Breast epithelium (tissue), 4 donors: ENCODE results near the gene LRP3. TPM values are rescaled to one million over a fixed set of nuclear protein-coding genes. Genes with fewer than 3 reads are reported as not detected.

Experiments
- DNase-seq, 2 donors: peaks; one replicate each; pipeline ENCODE4 v3.0.0-alpha.2; 2019; ENCODE audit warnings: low spot score in 2 of 2
- H3K27ac ChIP-seq, 2 donors: fragments of 200-600 bp; sonication (generic) in 1 of 2; one replicate each; pipeline ENCODE4 v1.5.1; 2016 to 2019; ENCODE audit warnings: mild to moderate bottlenecking in 1 of 2
- H3K27me3 ChIP-seq, 2 donors: fragments of 200-600 bp; sonication (generic) in 1 of 2; one replicate each; pipeline versions ENCODE4 v1.5.1 to v1.6.0; 2017 to 2019; ENCODE audit warnings: control low read depth in 1 of 2, mild to moderate bottlenecking in 1 of 2
- H3K36me3 ChIP-seq: fragments of 200-600 bp; one replicate; pipeline ENCODE4 v1.5.1; 2019
- H3K4me1 ChIP-seq, 2 donors: fragments of 200-600 bp; sonication (generic); one replicate each; pipeline ENCODE4 v1.5.1; 2016 to 2019; ENCODE audit warnings: control low read depth in 1 of 2
- H3K4me3 ChIP-seq, 3 donors: fragments of 200-600 bp; sonication (generic); 1 replicate in 2 of 3; 2 replicates in 1 of 3; pipeline ENCODE4 v1.5.1; 2016 to 2019; ENCODE audit warnings: mild to moderate bottlenecking in 3 of 3, moderate library complexity in 2 of 3
- H3K9me3 ChIP-seq, 2 donors: fragments of 200-600 bp; sonication (generic) in 1 of 2; one replicate each; pipeline ENCODE4 v1.5.1; 2016 to 2019; ENCODE audit warnings: control low read depth in 1 of 2
- POLR2A ChIP-seq: fragments of 450-650 bp; IDR thresholded peaks from one replicate; pipeline ENCODE4 v1.6.1; 2016; ENCODE audit warnings: antibody characterized with exemption, mild to moderate bottlenecking, moderate library complexity
- POLR2AphosphoS5 ChIP-seq, 3 donors: sonication (generic); formaldehyde crosslinking; IDR thresholded peaks; one replicate each; pipeline ENCODE4 v1.6.1; 2017; ENCODE audit warnings: antibody characterized with exemption in 3 of 3
- intact Hi-C: fragments of 100-400 bp; cut with DNase I; formaldehyde crosslinking; loops from one replicate; pipeline ENCODE4 v1.15.1; 2023; ENCODE audit warnings: low total_unique reads
- total RNA-seq, 3 donors: library from RNA; depleted of rRNA; stranded (reverse); fragments of >200 nt; gene quantifications; one replicate each; pipeline ENCODE4 v1.1.0, GENCODE V29; 2016
- TF ChIP-seq, protein P1 (sequence below), 3 donors: fragments of 450-650 bp; IDR thresholded peaks; one replicate each; pipeline ENCODE4 v1.5.1; 2016 to 2017; ENCODE audit warnings: antibody characterized with exemption in 3 of 3, mild to moderate bottlenecking in 3 of 3, moderate library complexity in 3 of 3

The LRP3 gene
- total RNA-seq, 3 donors from 2014 or later, result 15.1 to 29.5 (median 23.8) TPM

GRCh38 chr19:33256261-33256660 is 62.1 kb downstream of the LRP3 start:
- peaks cover 0 to 13% of the 10 kb centered on the region in 2 donors for H3K9me3 ChIP-seq
- no peaks in the 10 kb centered on the region for H3K27me3 ChIP-seq
- DNase-seq, result no peak
- H3K4me3 ChIP-seq, result no peak overlapping the region
- intact Hi-C loops, result no loop called here
- H3K4me1 ChIP-seq, result no peaks in the 10 kb centered on the region
- H3K27ac ChIP-seq, result no peak overlapping the region
- H3K36me3 ChIP-seq, result no peaks in the 10 kb centered on the region
- TF ChIP-seq POLR2A, result no peak
- TF ChIP-seq, protein P1, sequence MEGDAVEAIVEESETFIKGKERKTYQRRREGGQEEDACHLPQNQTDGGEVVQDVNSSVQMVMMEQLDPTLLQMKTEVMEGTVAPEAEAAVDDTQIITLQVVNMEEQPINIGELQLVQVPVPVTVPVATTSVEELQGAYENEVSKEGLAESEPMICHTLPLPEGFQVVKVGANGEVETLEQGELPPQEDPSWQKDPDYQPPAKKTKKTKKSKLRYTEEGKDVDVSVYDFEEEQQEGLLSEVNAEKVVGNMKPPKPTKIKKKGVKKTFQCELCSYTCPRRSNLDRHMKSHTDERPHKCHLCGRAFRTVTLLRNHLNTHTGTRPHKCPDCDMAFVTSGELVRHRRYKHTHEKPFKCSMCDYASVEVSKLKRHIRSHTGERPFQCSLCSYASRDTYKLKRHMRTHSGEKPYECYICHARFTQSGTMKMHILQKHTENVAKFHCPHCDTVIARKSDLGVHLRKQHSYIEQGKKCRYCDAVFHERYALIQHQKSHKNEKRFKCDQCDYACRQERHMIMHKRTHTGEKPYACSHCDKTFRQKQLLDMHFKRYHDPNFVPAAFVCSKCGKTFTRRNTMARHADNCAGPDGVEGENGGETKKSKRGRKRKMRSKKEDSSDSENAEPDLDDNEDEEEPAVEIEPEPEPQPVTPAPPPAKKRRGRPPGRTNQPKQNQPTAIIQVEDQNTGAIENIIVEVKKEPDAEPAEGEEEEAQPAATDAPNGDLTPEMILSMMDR (IDR thresholded peaks at IDR 0.05), result no peak
- TF ChIP-seq POLR2AphosphoS5 (IDR thresholded peaks at IDR 0.05), result no peak

DNA sequence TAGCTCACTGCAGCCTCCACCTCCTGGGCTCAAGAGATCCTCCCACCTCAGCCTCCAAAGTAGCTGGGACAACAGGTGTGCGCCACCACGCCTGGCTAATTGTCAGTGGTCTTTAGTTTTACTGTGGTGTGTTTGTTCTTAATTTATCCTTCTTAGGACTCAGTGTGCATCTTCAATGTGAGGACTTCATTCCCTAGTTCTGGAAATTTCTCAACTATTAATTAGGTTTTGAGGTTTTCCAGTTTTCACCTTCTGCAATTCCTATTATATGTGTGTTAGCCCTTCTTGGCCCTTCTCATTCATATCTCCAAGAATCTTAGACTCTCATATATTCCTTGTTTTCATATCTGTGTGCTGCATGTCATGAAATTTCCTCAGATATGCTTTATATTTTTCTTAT is 63.7 kb downstream of the LRP3 start:
- DNase-seq, result no peak
- Histone ChIP-seq H3K9me3 (peaks cover 0 to 13% of the 10 kb centered on the region in 2 donors), H3K4me1 (no peaks in the 10 kb centered on the region), H3K27ac (no peak overlapping the region), H3K4me3 (no peak overlapping the region), H3K27me3 (no peaks in the 10 kb centered on the region), H3K36me3 (no peaks in the 10 kb centered on the region)
- TF ChIP-seq, protein P1 (IDR thresholded peaks at IDR 0.05), result no peak
- TF ChIP-seq POLR2A (no peak), POLR2AphosphoS5 (IDR thresholded peaks at IDR 0.05) (no peak)
- intact Hi-C loops, result no loop called here

Other genes with a start within 250 kb of the LRP3 start
- gene CEP89, start 222.4 kb upstream of the LRP3 start, total RNA-seq, result 10 to 100 TPM in 2 of 3 donors, 1 to 10 TPM in 1; 9.3 to 17.4 (median 16.7) TPM
- gene FAAP24, start 222.1 kb upstream of the LRP3 start, total RNA-seq, result 1 to 10 TPM in 2 of 3 donors, under 1 TPM in 1; 0.73 to 2.3 (median 1.8) TPM
- gene RHPN2, start 129.4 kb upstream of the LRP3 start, total RNA-seq, result 10 to 100 TPM in 2 of 3 donors, 1 to 10 TPM in 1; 1.4 to 55.3 (median 35.4) TPM
- 10 to 100 TPM in 2 of 3 donors, 1 to 10 TPM in 1; 9.4 to 14.2 (median 12.5) TPM for gene GPATCH1, start 113.1 kb upstream of the LRP3 start, total RNA-seq
- gene WDR88, start 62.2 kb upstream of the LRP3 start, total RNA-seq, result not detected
- 1 to 10 TPM in 2 of 3 donors, not detected in 1; 6.9 to 8.8 TPM for gene SLC7A10, start 31.5 kb downstream of the LRP3 start, total RNA-seq
- gene CEBPA, start 108.2 kb downstream of the LRP3 start, total RNA-seq, result 100 to 1,000 TPM in 1 of 3 donors, 10 to 100 TPM in 2; 35.1 to 263 (median 67.5) TPM
- 10 to 100 TPM; 23.3 to 32.0 (median 23.4) TPM for gene CEBPG, start 179.4 kb downstream of the LRP3 start, total RNA-seq